Measurements from ENCODE around the gene ANTXR1.

DNA sequence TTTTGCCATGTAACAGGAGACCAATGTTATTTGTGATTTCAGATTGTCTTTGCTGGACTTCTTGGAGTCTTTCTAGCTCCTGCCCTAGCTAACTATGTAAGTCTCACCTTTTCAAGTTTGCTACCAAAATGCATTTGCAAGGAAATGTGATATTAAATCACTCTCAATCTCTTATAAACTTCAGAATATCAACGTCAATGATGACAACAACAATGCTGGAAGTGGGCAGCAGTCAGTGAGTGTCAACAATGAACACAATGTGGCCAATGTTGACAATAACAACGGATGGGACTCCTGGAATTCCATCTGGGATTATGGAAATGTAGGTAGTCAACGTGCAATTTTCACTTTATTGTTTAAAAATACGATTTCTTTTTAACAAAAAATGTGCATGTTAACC, 35.5 kb upstream of the ANTXR1 start:
- TF ChIP-seq EP300 (IDR thresholded peaks at IDR 0.05; ENCODE audit: low read depth) (no peak), POLR2A (IDR thresholded peaks at IDR 0.05) (no peak), POLR2AphosphoS5 (IDR thresholded peaks at IDR 0.05) (no peak)
- TF ChIP-seq, protein P1, sequence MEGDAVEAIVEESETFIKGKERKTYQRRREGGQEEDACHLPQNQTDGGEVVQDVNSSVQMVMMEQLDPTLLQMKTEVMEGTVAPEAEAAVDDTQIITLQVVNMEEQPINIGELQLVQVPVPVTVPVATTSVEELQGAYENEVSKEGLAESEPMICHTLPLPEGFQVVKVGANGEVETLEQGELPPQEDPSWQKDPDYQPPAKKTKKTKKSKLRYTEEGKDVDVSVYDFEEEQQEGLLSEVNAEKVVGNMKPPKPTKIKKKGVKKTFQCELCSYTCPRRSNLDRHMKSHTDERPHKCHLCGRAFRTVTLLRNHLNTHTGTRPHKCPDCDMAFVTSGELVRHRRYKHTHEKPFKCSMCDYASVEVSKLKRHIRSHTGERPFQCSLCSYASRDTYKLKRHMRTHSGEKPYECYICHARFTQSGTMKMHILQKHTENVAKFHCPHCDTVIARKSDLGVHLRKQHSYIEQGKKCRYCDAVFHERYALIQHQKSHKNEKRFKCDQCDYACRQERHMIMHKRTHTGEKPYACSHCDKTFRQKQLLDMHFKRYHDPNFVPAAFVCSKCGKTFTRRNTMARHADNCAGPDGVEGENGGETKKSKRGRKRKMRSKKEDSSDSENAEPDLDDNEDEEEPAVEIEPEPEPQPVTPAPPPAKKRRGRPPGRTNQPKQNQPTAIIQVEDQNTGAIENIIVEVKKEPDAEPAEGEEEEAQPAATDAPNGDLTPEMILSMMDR (IDR thresholded peaks at IDR 0.05) = no peak
